Activated naive CD8-positive, alpha-beta T cell (primary cell): Measurements from ENCODE around the gene POMT2.

ENCODE experiments used
- H3K27ac Mint-ChIP-seq: one replicate; pipeline ENCODE4 v1.8.0; 2021; ENCODE audit warnings: mixed read lengths
- H3K27me3 Mint-ChIP-seq: one replicate; pipeline ENCODE4 v1.8.0; 2021; ENCODE audit warnings: mixed read lengths
- H3K36me3 Mint-ChIP-seq: one replicate; pipeline ENCODE4 v1.8.0; 2021; ENCODE audit warnings: mixed read lengths
- H3K4me1 Mint-ChIP-seq: one replicate; pipeline ENCODE4 v1.8.0; 2021; ENCODE audit warnings: low read depth, mixed read lengths
- H3K4me3 Mint-ChIP-seq: one replicate; pipeline ENCODE4 v1.8.0; 2021; ENCODE audit warnings: mild to moderate bottlenecking, mixed read lengths
- H3K9me3 Mint-ChIP-seq: one replicate; pipeline ENCODE4 v1.8.0; 2021; ENCODE audit warnings: low read depth, mixed read lengths

The POMT2 gene

DNA sequence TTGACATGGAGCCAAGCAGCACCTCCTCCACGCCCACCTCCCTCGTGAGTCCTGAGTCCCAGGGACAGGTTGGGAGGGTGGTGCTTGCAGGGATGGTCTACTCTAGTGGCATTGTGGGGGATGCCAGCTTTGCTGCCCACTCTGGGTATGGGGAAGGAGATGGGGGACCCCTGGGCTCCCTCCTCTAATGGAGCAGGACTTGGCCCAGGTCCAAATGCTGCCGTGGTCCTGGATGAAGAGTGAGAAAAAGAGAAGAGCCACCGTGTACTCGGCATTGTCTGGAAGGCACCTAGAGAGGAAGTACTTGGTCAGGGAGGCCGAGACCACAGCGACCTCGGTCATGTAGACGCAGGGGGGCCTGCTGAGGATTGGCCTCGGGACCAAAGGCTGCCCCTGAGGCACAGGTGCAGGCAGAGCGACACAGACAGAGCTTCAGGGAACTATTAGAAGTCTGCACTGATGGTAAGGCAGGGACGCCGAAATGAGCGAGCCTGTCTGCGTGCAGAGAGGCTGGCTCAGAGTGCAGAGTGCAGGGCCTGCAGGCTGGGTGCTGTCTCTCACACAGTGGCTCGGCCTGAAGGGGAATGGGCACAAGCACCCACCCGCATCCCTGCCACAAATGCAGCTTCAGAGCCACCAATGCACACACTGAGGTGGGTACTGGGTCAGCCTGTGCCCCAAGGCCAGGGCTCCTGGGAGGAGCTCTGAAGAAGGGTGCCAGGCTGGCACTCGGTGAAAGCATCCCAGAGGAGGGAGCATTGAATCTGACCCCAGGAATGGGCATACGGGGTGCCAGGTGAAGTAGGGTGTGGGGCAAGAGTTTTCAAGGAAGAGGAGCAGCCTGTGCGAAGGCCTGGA is 67.1 kb downstream of the POMT2 start:
- no peaks in the 10 kb centered on the region for H3K4me1 Mint-ChIP-seq
- no peaks in the 10 kb centered on the region for H3K36me3 Mint-ChIP-seq
- H3K9me3 Mint-ChIP-seq, result no peaks in the 10 kb centered on the region
- no peak overlapping the region for H3K4me3 Mint-ChIP-seq
- no peaks in the 10 kb centered on the region for H3K27me3 Mint-ChIP-seq
- H3K27ac Mint-ChIP-seq, result no peak overlapping the region

GRCh38 chr14:77251870-77252269 is 68.8 kb downstream of the POMT2 start:
- Mint-ChIP-seq H3K4me3 (no peak overlapping the region), H3K4me1 (no peaks in the 10 kb centered on the region), H3K27ac (no peak overlapping the region), H3K9me3 (no peaks in the 10 kb centered on the region), H3K36me3 (no peaks in the 10 kb centered on the region), H3K27me3 (no peaks in the 10 kb centered on the region)

DNA sequence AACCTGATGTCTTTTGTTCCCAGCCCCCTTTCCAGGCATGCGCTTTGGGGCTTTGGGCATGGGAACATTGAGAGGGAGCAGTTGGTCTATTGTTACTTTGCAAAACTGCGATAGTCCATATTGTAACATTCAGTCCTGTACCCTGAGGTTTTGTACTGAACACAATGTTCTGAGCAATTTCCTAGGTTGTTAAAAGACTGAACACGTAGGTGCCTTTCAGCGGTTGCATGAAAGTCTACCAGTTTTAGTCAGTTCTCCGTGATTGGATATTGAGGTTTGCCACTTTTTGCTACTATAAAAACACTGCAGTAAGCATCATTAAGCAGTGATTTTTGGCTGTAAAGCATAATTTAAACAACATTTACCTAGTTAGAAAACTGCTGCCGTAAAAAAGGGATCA is 69.8 kb downstream of the POMT2 start:
- Mint-ChIP-seq H3K36me3 (no peaks in the 10 kb centered on the region), H3K9me3 (no peaks in the 10 kb centered on the region), H3K4me1 (no peaks in the 10 kb centered on the region), H3K27me3 (no peaks in the 10 kb centered on the region), H3K4me3 (no peak overlapping the region), H3K27ac (no peak overlapping the region)

GRCh38 chr14:77249286-77249685 is 71.4 kb downstream of the POMT2 start:
- H3K4me3 Mint-ChIP-seq, result no peak overlapping the region
- H3K27me3 Mint-ChIP-seq, result no peaks in the 10 kb centered on the region
- H3K9me3 Mint-ChIP-seq, result no peaks in the 10 kb centered on the region
- no peaks in the 10 kb centered on the region for H3K36me3 Mint-ChIP-seq
- no peaks in the 10 kb centered on the region for H3K4me1 Mint-ChIP-seq
- H3K27ac Mint-ChIP-seq, result no peak overlapping the region

DNA sequence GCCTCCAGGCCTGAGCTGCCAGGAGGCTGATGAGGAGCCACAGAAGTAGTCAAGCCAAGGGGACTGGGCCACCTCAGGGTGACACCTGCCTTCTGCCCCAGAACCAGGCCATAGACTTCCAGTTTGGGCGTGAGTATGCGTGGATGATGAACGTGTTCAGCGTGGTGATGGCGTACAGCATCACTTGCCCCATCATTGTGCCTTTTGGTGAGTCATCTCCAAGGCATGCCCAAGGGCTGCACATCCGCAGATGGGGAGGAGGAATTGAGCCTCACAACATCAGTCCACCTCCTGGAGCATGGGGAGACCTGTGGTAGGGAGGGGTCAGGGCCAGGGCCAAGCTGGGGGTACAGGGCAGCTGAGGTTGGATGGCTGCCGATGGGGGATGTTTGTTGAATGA is 72.0 kb downstream of the POMT2 start:
- Mint-ChIP-seq H3K27ac (no peak overlapping the region), H3K4me1 (no peaks in the 10 kb centered on the region), H3K36me3 (no peaks in the 10 kb centered on the region), H3K9me3 (no peaks in the 10 kb centered on the region), H3K27me3 (no peaks in the 10 kb centered on the region), H3K4me3 (no peak overlapping the region)

DNA sequence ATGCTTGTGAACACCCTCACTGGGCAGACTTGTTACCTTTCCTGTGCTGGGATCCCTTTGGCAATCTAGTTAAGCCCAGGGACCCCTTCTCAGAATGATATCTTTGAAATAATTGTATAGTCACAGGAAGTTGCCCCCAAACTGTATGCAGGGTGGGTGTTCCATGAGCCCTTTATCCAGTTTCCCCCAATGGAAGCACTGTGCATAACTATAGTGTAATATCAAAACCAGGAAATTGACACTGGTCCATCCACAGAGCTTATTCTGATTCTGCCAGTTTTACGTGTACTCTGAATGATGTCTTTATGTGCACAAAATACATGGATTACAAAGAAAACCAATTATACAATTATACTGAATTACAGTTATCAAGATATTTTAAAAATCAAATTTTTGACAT is 73.9 kb downstream of the POMT2 start:
- no peaks in the 10 kb centered on the region for H3K27me3 Mint-ChIP-seq
- no peaks in the 10 kb centered on the region for H3K36me3 Mint-ChIP-seq
- no peaks in the 10 kb centered on the region for H3K9me3 Mint-ChIP-seq
- no peak overlapping the region for H3K4me3 Mint-ChIP-seq
- H3K27ac Mint-ChIP-seq, result no peak overlapping the region
- no peaks in the 10 kb centered on the region for H3K4me1 Mint-ChIP-seq

DNA sequence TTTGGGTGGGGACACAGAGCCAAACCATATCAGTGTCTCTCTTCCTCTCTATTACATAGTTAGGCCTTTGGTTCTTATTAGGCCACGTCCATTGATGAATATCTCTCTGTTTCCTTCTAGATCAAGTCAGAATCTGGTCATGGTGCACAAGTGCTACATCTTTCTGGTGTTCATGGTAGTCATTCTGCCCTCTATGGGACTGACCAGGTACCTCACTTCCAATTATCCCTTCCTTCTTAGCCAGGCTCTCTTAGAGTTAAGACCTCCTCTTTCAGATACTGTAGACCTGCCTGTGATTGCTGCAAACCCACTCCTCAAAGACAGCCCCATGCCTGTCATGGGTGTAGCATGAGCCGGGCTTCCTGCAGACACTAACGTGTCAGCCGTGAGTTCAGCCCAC is 74.9 kb downstream of the POMT2 start:
- H3K27me3 Mint-ChIP-seq, result no peaks in the 10 kb centered on the region
- H3K4me1 Mint-ChIP-seq, result no peaks in the 10 kb centered on the region
- no peaks in the 10 kb centered on the region for H3K36me3 Mint-ChIP-seq
- H3K27ac Mint-ChIP-seq, result no peak overlapping the region
- H3K4me3 Mint-ChIP-seq, result no peak overlapping the region
- no peaks in the 10 kb centered on the region for H3K9me3 Mint-ChIP-seq

GRCh38 chr14:77243853-77244252 is 76.8 kb downstream of the POMT2 start:
- Mint-ChIP-seq H3K9me3 (no peaks in the 10 kb centered on the region), H3K4me1 (no peaks in the 10 kb centered on the region), H3K27me3 (no peaks in the 10 kb centered on the region), H3K36me3 (no peaks in the 10 kb centered on the region), H3K27ac (no peak overlapping the region), H3K4me3 (no peak overlapping the region)

DNA sequence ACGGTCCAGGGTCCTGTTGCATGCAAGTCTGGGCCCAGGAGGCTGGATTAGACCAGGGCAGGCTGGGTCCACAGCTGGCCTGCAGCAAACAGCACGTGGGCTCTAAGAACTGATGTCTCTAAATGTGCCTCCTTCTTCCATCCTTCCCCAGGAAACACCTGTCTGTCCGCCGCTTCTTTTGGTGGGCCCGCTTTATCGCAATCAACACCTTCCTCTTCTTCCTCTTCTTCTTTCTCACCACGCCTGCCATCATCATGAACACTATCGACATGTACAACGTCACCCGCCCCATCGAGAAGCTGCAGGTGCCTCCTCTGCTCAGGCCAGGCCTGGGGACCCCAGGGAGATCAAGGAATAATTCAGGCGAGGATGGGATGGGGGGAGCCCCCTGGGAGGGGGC is 77.9 kb downstream of the POMT2 start:
- no peak overlapping the region for H3K27ac Mint-ChIP-seq
- H3K27me3 Mint-ChIP-seq, result no peaks in the 10 kb centered on the region
- no peak overlapping the region for H3K4me3 Mint-ChIP-seq
- no peaks in the 10 kb centered on the region for H3K36me3 Mint-ChIP-seq
- H3K9me3 Mint-ChIP-seq, result no peaks in the 10 kb centered on the region
- H3K4me1 Mint-ChIP-seq, result no peaks in the 10 kb centered on the region

DNA sequence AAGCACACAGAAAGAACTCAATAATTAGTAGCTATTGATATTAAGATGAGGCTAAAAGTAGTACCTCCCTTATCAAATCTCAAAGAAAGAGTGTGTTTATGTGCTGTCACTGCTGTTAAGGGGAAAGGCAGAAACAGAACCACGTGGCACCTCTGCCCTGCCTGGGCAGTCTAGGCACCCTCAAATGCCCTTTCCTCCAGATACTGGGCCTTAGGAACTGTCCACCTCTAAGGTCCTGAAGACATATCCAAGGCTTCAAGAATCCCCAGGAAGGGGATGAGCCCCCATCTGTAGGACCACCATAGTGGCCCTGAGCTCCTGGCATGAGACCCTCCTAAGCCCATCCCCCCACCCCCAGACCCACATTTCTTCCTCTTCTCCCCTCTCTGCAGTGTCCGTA is 78.7 kb downstream of the POMT2 start:
- no peaks in the 10 kb centered on the region for H3K4me1 Mint-ChIP-seq
- H3K4me3 Mint-ChIP-seq, result no peak overlapping the region
- no peaks in the 10 kb centered on the region for H3K27me3 Mint-ChIP-seq
- no peaks in the 10 kb centered on the region for H3K36me3 Mint-ChIP-seq
- H3K27ac Mint-ChIP-seq, result no peak overlapping the region
- H3K9me3 Mint-ChIP-seq, result no peaks in the 10 kb centered on the region

DNA sequence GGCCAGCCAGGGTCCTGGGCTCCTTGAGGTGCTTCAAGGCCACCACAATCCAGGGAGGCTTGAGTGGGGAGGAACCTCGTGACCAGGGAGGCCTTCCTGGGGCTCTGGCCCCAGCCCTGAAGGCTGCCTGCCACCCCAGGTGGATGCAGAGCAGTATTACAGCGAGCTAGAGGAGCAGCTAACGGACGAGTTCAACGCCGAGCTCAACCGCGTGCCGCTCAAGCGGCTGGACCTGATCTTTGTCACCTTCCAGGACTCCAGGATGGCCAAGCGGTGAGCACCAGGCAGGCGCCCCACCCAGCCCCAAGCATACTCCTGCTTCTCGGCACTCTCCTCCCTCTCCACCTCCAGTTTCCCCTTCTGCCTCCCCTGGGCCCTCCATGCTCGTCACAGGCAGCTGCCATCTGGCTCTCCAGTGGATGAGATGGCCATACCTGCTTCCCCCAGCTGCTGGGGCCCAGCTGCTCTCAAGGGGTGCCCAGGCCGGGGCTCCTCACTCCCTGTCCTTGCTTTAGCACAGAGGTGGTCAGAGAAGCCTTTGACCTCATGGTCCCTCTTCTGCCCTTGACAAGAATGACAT is 80.3 kb downstream of the POMT2 start:
- no peaks in the 10 kb centered on the region for H3K27me3 Mint-ChIP-seq
- no peak overlapping the region for H3K27ac Mint-ChIP-seq
- H3K9me3 Mint-ChIP-seq, result no peaks in the 10 kb centered on the region
- H3K4me3 Mint-ChIP-seq, result no peak overlapping the region
- H3K36me3 Mint-ChIP-seq, result no peaks in the 10 kb centered on the region
- no peaks in the 10 kb centered on the region for H3K4me1 Mint-ChIP-seq

DNA sequence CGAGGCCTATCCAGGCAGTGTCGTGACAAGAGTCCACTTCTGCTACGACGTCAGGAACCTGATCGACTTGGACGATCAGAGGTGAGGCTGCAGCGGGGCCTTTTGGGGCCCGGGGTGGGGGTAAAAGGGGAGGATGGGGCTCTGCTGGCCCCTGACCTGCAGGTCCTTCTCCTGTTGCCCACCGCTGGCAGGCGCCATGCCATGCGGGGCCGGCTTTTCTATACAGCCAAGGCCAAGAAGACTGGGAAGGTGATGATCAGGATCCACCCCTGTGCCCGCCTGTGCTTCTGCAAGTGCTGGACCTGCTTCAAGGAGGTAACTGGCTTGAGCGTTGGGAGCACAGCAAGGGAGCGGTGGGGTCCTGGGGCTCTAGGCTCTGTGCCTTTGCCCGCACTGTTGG is 81.3 kb downstream of the POMT2 start:
- no peaks in the 10 kb centered on the region for H3K36me3 Mint-ChIP-seq
- H3K4me3 Mint-ChIP-seq, result no peak overlapping the region
- H3K27ac Mint-ChIP-seq, result no peak overlapping the region
- H3K9me3 Mint-ChIP-seq, result no peaks in the 10 kb centered on the region
- H3K4me1 Mint-ChIP-seq, result no peaks in the 10 kb centered on the region
- H3K27me3 Mint-ChIP-seq, result no peaks in the 10 kb centered on the region

DNA sequence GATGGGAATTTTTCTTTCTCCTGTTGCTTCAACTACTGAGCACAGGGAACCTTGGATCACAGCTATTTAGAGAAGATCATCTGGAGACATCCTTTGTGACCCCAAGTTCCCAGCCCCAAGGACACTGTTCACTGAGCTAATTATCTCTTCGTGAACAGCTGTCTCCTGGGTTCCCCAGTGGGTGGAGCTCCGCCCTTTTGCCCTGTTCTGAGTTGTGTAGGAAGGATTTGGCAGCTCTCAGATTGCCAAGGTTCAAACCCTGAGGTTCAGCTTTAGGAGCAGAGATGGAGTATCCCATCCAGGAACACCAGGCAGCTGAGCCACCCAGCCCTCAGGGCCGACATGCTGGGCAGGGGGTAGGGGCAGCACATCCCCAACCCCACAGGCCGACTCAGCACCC is 81.7 kb downstream of the POMT2 start:
- H3K9me3 Mint-ChIP-seq, result no peaks in the 10 kb centered on the region
- H3K27ac Mint-ChIP-seq, result no peak overlapping the region
- H3K4me3 Mint-ChIP-seq, result no peak overlapping the region
- H3K27me3 Mint-ChIP-seq, result no peaks in the 10 kb centered on the region
- H3K36me3 Mint-ChIP-seq, result no peaks in the 10 kb centered on the region
- no peaks in the 10 kb centered on the region for H3K4me1 Mint-ChIP-seq

DNA sequence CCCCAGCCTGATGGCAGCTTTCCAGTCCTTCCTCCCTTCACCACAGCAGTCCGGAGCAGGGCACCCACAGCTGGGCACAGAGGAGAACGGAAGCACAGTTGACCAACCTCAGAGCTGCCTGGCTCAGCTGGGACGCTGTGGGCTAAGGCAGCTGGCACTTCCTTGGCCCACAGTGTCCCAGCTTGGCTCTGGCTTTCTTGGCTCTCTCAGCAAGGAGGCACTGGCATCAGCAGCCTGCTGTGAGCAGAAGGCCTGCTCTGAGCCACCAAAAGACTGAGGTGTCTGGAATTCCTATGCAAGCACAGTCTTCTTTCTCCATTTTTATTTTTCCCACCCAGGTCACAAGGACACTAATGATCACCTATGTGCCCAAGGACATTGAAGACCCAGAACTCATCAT is 82.3 kb downstream of the POMT2 start:
- Mint-ChIP-seq H3K27me3 (no peaks in the 10 kb centered on the region), H3K36me3 (no peaks in the 10 kb centered on the region), H3K9me3 (no peaks in the 10 kb centered on the region), H3K27ac (no peak overlapping the region), H3K4me3 (no peak overlapping the region), H3K4me1 (no peaks in the 10 kb centered on the region)

DNA sequence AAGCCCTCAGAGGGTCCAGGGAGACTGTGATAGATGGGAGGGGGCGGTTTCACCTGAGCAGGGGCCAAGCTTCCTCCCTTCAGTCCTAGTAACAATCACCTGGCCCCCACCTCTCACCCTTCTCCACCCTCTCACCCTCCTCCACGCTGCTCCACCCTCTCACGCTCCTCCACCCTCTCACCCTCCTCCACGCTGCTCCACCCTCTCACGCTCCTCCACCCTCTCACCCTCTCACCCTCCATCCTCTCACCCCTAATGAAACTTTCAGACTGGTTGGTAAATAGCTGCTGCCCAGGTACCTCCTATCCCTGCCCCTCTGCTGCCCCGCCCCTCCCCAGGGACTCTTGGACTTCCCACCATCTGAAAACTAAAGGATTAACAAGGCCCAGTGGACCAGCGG is 83.9 kb downstream of the POMT2 start:
- no peaks in the 10 kb centered on the region for H3K27me3 Mint-ChIP-seq
- no peaks in the 10 kb centered on the region for H3K9me3 Mint-ChIP-seq
- no peaks in the 10 kb centered on the region for H3K36me3 Mint-ChIP-seq
- H3K27ac Mint-ChIP-seq, result no peak overlapping the region
- H3K4me1 Mint-ChIP-seq, result no peaks in the 10 kb centered on the region
- H3K4me3 Mint-ChIP-seq, result no peak overlapping the region

GRCh38 chr14:77231721-77232120 is 89.0 kb downstream of the POMT2 start:
- H3K4me3 Mint-ChIP-seq, result no peak overlapping the region

More at GRCh38 chr14:77231721-77232120, 89.0 kb downstream of the POMT2 start:
- Mint-ChIP-seq H3K27ac (no peak overlapping the region), H3K36me3 (no peaks in the 10 kb centered on the region), H3K9me3 (no peaks in the 10 kb centered on the region), H3K27me3 (no peaks in the 10 kb centered on the region), H3K4me1 (no peaks in the 10 kb centered on the region)
